ENCODE results near the gene RANGAP1. TPM values are rescaled to one million over a fixed set of nuclear protein-coding genes. Genes with fewer than 3 reads are reported as not detected.

The RANGAP1 gene
- total RNA-seq, 6 experiments from 2014 or later = 27.4 to 56.3 (median 37.6) TPM

DNA sequence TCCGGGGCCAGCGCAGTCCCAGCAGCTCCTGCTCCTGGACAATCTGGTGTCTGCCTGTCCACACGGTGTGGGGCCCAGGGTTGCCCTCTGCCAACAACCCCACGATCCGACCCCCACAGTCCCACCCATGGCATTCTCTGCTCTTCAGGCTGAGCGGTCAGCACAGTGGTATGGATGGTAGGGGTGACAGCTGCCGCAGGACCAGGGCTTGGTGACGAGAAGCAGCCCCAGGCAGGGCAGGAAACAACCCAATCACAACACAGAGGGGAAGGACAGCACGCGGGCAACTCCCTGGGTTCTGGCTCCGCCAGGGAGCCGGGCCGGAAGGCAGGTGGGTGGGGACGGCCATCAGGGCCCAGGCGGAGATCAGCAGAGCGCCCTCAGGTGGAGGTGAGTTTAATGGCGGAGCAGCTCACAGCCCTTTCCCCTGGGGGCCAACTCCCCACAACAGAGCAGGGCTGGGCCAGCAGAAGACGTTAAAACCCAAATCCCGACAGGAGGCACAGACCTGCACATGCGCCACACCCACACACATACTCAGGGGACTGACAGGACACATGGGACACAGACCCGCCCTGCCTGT is 40.0 kb downstream of the RANGAP1 start:
- DNase-seq (no peak), ATAC-seq (no peak)
- intact Hi-C loops (cut with DNase I) = loop anchor here in 1 of 2 donors (10.0 kb wide), 1 partner anchor 321 kb away; no protein-coding TSS in a partner anchor
- no peaks in the 10 kb centered on the region for H3K9me3 ChIP-seq
- peaks cover 0 to 20% (median 7%) of the 10 kb centered on the region in 4 donors for H3K36me3 ChIP-seq
- TF ChIP-seq, protein P1, sequence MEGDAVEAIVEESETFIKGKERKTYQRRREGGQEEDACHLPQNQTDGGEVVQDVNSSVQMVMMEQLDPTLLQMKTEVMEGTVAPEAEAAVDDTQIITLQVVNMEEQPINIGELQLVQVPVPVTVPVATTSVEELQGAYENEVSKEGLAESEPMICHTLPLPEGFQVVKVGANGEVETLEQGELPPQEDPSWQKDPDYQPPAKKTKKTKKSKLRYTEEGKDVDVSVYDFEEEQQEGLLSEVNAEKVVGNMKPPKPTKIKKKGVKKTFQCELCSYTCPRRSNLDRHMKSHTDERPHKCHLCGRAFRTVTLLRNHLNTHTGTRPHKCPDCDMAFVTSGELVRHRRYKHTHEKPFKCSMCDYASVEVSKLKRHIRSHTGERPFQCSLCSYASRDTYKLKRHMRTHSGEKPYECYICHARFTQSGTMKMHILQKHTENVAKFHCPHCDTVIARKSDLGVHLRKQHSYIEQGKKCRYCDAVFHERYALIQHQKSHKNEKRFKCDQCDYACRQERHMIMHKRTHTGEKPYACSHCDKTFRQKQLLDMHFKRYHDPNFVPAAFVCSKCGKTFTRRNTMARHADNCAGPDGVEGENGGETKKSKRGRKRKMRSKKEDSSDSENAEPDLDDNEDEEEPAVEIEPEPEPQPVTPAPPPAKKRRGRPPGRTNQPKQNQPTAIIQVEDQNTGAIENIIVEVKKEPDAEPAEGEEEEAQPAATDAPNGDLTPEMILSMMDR (IDR thresholded peaks at IDR 0.05) = no peak
- TF ChIP-seq POLR2A (IDR thresholded peaks at IDR 0.05) = no peak
- H3K4me1 ChIP-seq = peaks cover 0 to 17% (median 5%) of the 10 kb centered on the region in 4 donors
- no peaks in the 10 kb centered on the region for H3K27me3 ChIP-seq
- H3K4me3 ChIP-seq = no peak overlapping the region
- WGBS (ENCODE audit: insufficient coverage, low coverage, low lambda C conversion rate, missing lambda C conversion rate) = no CpG with 5 or more reads among the region's 21 CpGs
- H3K27ac ChIP-seq = no peak overlapping the region

DNA sequence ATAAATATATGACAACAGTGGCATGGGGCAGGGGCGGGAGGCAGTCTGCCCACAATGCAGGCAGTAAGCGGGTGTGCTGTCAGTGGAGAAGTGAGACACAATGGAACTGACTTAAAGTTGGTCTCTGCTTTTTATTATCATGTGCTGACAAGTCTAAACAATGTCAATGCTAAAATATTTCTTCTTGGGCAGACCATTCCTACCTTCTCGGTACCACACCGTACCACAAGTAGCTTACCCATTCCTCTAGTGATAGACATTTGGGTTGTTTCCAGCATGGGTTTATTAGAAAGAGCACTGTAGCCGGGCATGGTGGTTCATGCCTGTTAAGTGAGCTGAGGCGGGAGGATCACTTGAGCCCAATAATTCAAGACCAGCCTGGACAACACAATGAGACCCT is 42.6 kb downstream of the RANGAP1 start:
- Histone ChIP-seq H3K9me3 (no peaks in the 10 kb centered on the region), H3K27ac (no peak overlapping the region), H3K36me3 (peaks cover 0 to 2% (median 0%) of the 10 kb centered on the region in 4 donors), H3K27me3 (no peaks in the 10 kb centered on the region), H3K4me3 (no peak overlapping the region), H3K4me1 (peaks cover 0 to 9% (median 2%) of the 10 kb centered on the region in 4 donors)
- ATAC-seq = no peak
- no peak for DNase-seq
- TF ChIP-seq POLR2A (IDR thresholded peaks at IDR 0.05) = no peak
- TF ChIP-seq, protein P1 (IDR thresholded peaks at IDR 0.05) = no peak
- 93% methylated on average over 6 of the region's 6 CpGs for WGBS (ENCODE audit: insufficient coverage, low coverage, low lambda C conversion rate, missing lambda C conversion rate)
- intact Hi-C loops (cut with DNase I) = loop anchor here in 1 of 2 donors (10.0 kb wide), 1 partner anchor 319 kb away; no protein-coding TSS in a partner anchor

DNA sequence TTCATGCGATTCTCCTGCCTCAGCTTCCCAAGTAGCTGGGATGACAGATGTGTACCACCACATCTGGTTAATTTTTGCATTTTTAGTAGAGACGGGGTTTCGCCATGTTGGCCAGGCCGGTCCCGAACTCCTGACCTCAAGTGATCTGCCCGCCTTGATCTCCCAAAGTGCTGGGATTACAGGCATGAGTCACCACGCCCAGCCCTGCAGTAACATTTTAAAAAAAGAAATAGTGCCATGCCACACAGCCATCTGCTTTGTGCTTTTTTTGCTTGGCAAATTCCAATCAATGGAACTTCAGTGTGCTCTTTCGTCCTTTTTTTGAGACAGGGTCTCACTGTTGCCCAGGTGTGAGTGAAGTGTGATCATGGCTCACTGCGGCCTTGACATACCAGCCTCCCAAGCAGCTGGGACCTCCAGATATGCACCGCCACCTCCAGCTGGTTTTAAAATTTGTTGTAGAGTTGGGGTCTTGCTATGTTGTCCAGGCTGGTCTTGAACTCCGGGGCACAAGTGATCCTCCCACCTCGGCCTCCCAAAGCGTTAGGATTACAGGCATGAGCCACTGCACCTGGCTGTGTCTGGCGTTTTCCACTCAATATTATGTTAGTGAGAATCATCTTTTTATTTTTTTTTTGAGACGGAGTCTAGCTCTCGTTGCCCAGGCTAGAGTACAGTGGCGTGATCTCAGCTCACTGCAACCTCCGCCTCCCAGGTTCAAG is 43.4 kb downstream of the RANGAP1 start:
- WGBS (ENCODE audit: insufficient coverage, low coverage, low lambda C conversion rate, missing lambda C conversion rate) = 90% methylated on average over 8 of the region's 18 CpGs
- H3K27me3 ChIP-seq = no peaks in the 10 kb centered on the region
- H3K36me3 ChIP-seq = peaks cover 0 to 2% (median 0%) of the 10 kb centered on the region in 4 donors
- H3K9me3 ChIP-seq = no peaks in the 10 kb centered on the region
- H3K4me1 ChIP-seq = peaks cover 0 to 8% (median 0%) of the 10 kb centered on the region in 4 donors
- no peak overlapping the region for H3K4me3 ChIP-seq
- no peak overlapping the region for H3K27ac ChIP-seq
- TF ChIP-seq, protein P1 (IDR thresholded peaks at IDR 0.05) = no peak
- no peak for TF ChIP-seq POLR2A (IDR thresholded peaks at IDR 0.05)
- intact Hi-C loops (cut with DNase I) = loop anchor here in 1 of 2 donors (10.0 kb wide), 1 partner anchor 318 kb away; no protein-coding TSS in a partner anchor
- no peak for DNase-seq
- no peak for ATAC-seq

DNA sequence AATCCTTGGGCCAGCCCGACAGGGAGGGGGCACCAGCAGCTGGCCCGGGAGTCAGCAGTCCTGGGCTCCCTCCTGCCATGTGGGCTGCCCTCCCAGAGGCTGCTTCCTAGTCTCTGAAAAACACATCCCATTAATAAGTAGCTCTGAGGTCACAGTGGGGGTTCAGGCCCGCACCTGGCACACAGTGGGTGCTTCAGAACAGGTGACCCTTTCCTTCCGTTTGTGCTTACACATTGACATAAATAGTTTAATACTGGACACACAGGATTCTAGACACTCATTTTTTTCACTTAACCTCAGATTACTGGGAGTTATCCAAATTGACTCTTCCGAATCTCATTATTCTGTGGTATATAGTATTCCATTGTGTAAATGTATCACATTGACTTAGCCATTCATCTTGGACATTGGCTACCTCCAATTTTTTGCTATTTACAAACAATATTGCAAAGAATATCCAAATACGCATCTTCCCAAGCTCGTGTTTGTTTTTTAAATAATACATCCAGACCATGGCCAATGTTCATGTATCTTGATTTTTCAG is 44.8 kb downstream of the RANGAP1 start:
- TF ChIP-seq POLR2A (IDR thresholded peaks at IDR 0.05) = no peak
- TF ChIP-seq, protein P1 (IDR thresholded peaks at IDR 0.05) = no peak
- DNase-seq (no peak), ATAC-seq (no peak)
- H3K4me3 ChIP-seq = no peak overlapping the region
- intact Hi-C loops (cut with DNase I) = loop anchor here in 1 of 2 donors (10.0 kb wide), 1 partner anchor 316 kb away; no protein-coding TSS in a partner anchor
- WGBS (ENCODE audit: insufficient coverage, low coverage, low lambda C conversion rate, missing lambda C conversion rate) = 91% methylated on average over 5 of the region's 7 CpGs
- H3K36me3 ChIP-seq = peaks cover 0 to 2% (median 0%) of the 10 kb centered on the region in 4 donors
- H3K27me3 ChIP-seq = no peaks in the 10 kb centered on the region
- H3K4me1 ChIP-seq = peaks cover 0 to 12% (median 2%) of the 10 kb centered on the region in 4 donors
- H3K27ac ChIP-seq = no peak overlapping the region
- no peaks in the 10 kb centered on the region for H3K9me3 ChIP-seq

Measured in right lobe of liver (tissue), 6 donors.